ENCODE measurements around the gene NTRK3.

DNA sequence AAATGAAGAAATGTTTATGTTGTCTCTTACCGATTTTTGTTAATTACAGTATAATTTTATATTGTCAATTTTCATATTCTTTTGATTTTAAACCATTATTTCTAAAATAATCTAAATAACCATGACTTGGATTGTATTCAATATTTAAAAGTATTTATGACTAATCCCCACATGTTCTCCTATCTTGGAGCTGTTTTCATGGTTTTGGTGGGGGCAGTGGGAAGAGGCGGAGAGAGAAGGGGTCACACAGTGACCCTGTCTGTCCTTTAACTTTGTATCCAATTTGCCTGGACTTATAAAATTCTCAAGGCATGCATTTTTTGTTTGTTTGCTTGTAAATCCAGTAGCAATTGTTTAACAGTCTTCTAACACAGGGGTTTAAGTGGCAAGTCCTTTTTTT lies 407.4 kb downstream of the NTRK3 start:
- TF ChIP-seq CTCF (IDR thresholded peaks at IDR 0.05; ENCODE audit: low read depth, low read length) (no peak), EZH2phosphoT487 (IDR thresholded peaks at IDR 0.05; ENCODE audit: low read depth) (no peak)
